Measurements from ENCODE around the gene ZSWIM8. TPM values are rescaled to one million over a fixed set of nuclear protein-coding genes. Genes with fewer than 3 reads are reported as not detected.

ZSWIM8 gene
- total and polyA plus RNA-seq, 9 donors: 40.7 to 80.5 (median 65.8) TPM

Other genes with a start within 250 kb of the ZSWIM8 start
- gene USP54, start 194.3 kb upstream of the ZSWIM8 start, total RNA-seq: 14.1 TPM
- 10 to 100 TPM; 13.6 to 18.6 (median 17.0) TPM for gene USP54, start 194.3 kb upstream of the ZSWIM8 start, polyA plus RNA-seq (ENCODE audit: insufficient read depth in 1 of 8, insufficient read length in 8 of 8, low replicate concordance in 1 of 8)
- 552 TPM for gene MYOZ1, start 144.1 kb upstream of the ZSWIM8 start, total RNA-seq
- gene MYOZ1, start 144.1 kb upstream of the ZSWIM8 start, polyA plus RNA-seq (ENCODE audit: insufficient read depth in 1 of 8, insufficient read length in 8 of 8, low replicate concordance in 1 of 8): 100 to 1,000 TPM; 201 to 638 (median 487) TPM
- 35.6 TPM for gene SYNPO2L, start 129.6 kb upstream of the ZSWIM8 start, total RNA-seq
- 100 to 1,000 TPM; 136 to 224 (median 185) TPM for gene SYNPO2L, start 129.6 kb upstream of the ZSWIM8 start, polyA plus RNA-seq (ENCODE audit: insufficient read depth in 1 of 8, insufficient read length in 8 of 8, low replicate concordance in 1 of 8)
- gene AGAP5, start 87.5 kb upstream of the ZSWIM8 start, total RNA-seq: 6.3 TPM
- 10 to 100 TPM in 3 of 8 donors, 1 to 10 TPM in 5; 4.4 to 16.7 (median 7.2) TPM for gene AGAP5, start 87.5 kb upstream of the ZSWIM8 start, polyA plus RNA-seq (ENCODE audit: insufficient read depth in 1 of 8, insufficient read length in 8 of 8, low replicate concordance in 1 of 8)
- 44.6 TPM for gene SEC24C, start 41.2 kb upstream of the ZSWIM8 start, total RNA-seq
- gene SEC24C, start 41.2 kb upstream of the ZSWIM8 start, polyA plus RNA-seq (ENCODE audit: insufficient read depth in 1 of 8, insufficient read length in 8 of 8, low replicate concordance in 1 of 8): 10 to 100 TPM; 43.4 to 59.3 (median 49.9) TPM
- gene CHCHD1, start 3.6 kb upstream of the ZSWIM8 start, total RNA-seq: 33.3 TPM
- gene CHCHD1, start 3.6 kb upstream of the ZSWIM8 start, polyA plus RNA-seq (ENCODE audit: insufficient read depth in 1 of 8, insufficient read length in 8 of 8, low replicate concordance in 1 of 8): 10 to 100 TPM; 30.1 to 36.3 (median 33.7) TPM
- gene NDST2, start 26.0 kb downstream of the ZSWIM8 start, total RNA-seq: 11.4 TPM
- 10 to 100 TPM; 16.1 to 23.6 (median 19.4) TPM for gene NDST2, start 26.0 kb downstream of the ZSWIM8 start, polyA plus RNA-seq (ENCODE audit: insufficient read depth in 1 of 8, insufficient read length in 8 of 8, low replicate concordance in 1 of 8)
- 18.4 TPM for gene CAMK2G, start 88.9 kb downstream of the ZSWIM8 start, total RNA-seq
- 10 to 100 TPM; 22.2 to 34.7 (median 27.6) TPM for gene CAMK2G, start 88.9 kb downstream of the ZSWIM8 start, polyA plus RNA-seq (ENCODE audit: insufficient read depth in 1 of 8, insufficient read length in 8 of 8, low replicate concordance in 1 of 8)
- gene PLAU, start 125.5 kb downstream of the ZSWIM8 start, total RNA-seq: 21.4 TPM
- 10 to 100 TPM; 22.7 to 37.7 (median 28.6) TPM for gene PLAU, start 125.5 kb downstream of the ZSWIM8 start, polyA plus RNA-seq (ENCODE audit: insufficient read depth in 1 of 8, insufficient read length in 8 of 8, low replicate concordance in 1 of 8)
- gene VCL, start 212.5 kb downstream of the ZSWIM8 start, total RNA-seq: 99.2 TPM
- gene VCL, start 212.5 kb downstream of the ZSWIM8 start, polyA plus RNA-seq (ENCODE audit: insufficient read depth in 1 of 8, insufficient read length in 8 of 8, low replicate concordance in 1 of 8): 100 to 1,000 TPM; 111 to 153 (median 125) TPM